Measurements from ENCODE around the gene SLC26A2.
"Not testable (repeated sequence)": the region's sequence is repeated elsewhere in the genome, so short reads cannot be mapped to it uniquely, and the experiment has no call there.

The SLC26A2 gene

GRCh38 chr5:149937610-149938009 is 22.9 kb upstream of the SLC26A2 start:
- no peak for DNase-seq

GRCh38 chr5:149938279-149938678 is 22.3 kb upstream of the SLC26A2 start:
- no peak for DNase-seq

GRCh38 chr5:149938791-149939358 is 21.7 kb upstream of the SLC26A2 start:
- DNase-seq, result peak; percentile 29

GRCh38 chr5:149939546-149939945 is 21.0 kb upstream of the SLC26A2 start:
- DNase-seq, result no peak

- DNase-seq, result peak; percentile 71
Measured at GRCh38 chr5:149940077-149940574, 20.4 kb upstream of the SLC26A2 start.

GRCh38 chr5:149940941-149941644 is 19.5 kb upstream of the SLC26A2 start:
- DNase-seq, result no peak

- DNase-seq, result no peak
Measured at GRCh38 chr5:149941795-149942194, 18.8 kb upstream of the SLC26A2 start.

- DNase-seq, result no peak
Measured at GRCh38 chr5:149942199-149942598, 18.4 kb upstream of the SLC26A2 start.

- DNase-seq, result not testable (repeated sequence)
Measured at GRCh38 chr5:149942741-149943169, 17.8 kb upstream of the SLC26A2 start.

- DNase-seq, result not testable (repeated sequence)
Measured at GRCh38 chr5:149943177-149943949, 17.2 kb upstream of the SLC26A2 start.

GRCh38 chr5:149944666-149945065 is 15.9 kb upstream of the SLC26A2 start, which contains the start of gene PDE6A:
TSS of gene PDE6A (minus strand) at chr5:149944793. CDS start at chr5:149944673, 120 bp downstream.
- DNase-seq, result no peak

- DNase-seq, result no peak
Measured at GRCh38 chr5:149946118-149946517, 14.4 kb upstream of the SLC26A2 start.

GRCh38 chr5:149948993-149949392 is 11.6 kb upstream of the SLC26A2 start:
- DNase-seq, result no peak

- DNase-seq, result no peak
Measured at GRCh38 chr5:149951138-149951749, 9.3 kb upstream of the SLC26A2 start.

- no peak for DNase-seq
Measured at GRCh38 chr5:149953436-149954121, 7.0 kb upstream of the SLC26A2 start.

GRCh38 chr5:149954798-149955197 is 5.8 kb upstream of the SLC26A2 start:
- DNase-seq, result no peak

GRCh38 chr5:149956685-149957084 is 3.9 kb upstream of the SLC26A2 start:
- DNase-seq, result no peak

GRCh38 chr5:149957855-149958254 is 2.7 kb upstream of the SLC26A2 start:
- DNase-seq, result no peak

GRCh38 chr5:149959406-149960236 is 937 bp upstream of the SLC26A2 start:
- peak; percentile 86 for DNase-seq

GRCh38 chr5:149961186-149961685 is 678 bp downstream of the SLC26A2 start:
- DNase-seq, result no peak

GRCh38 chr5:149961957-149962409 is 1.4 kb downstream of the SLC26A2 start:
- peak; percentile 22 for DNase-seq
